GM12892 (cell line): ENCODE data around the gene CRTC1.

Experiments
- POLR2A ChIP-seq: IDR thresholded peaks from 2 replicates; pipeline ENCODE4 v1.6.1; 2011; ENCODE audit warnings: low read depth, low read length, control low read depth
- TAF1 ChIP-seq: IDR thresholded peaks from 2 replicates; pipeline ENCODE4 v1.6.1; 2011; ENCODE audit warnings: low read depth, mild to moderate bottlenecking, control low read depth, low read length, borderline replicate concordance

GRCh38 chr19:18669524-18669817 lies 14.0 kb upstream of the CRTC1 start:
- no peak for TF ChIP-seq POLR2A
- no peak for TF ChIP-seq TAF1
